SU-DHL-6 (cell line): ENCODE data around the gene P3H1.

Experiments
- H2AFZ ChIP-seq: fragments of 200-600 bp; sonication (generic); 2 replicates; pipeline ENCODE4 v1.6.1; 2014; ENCODE audit warnings: low read depth, mild to moderate bottlenecking, moderate library complexity, mixed read lengths, antibody characterized with exemption, low read length; ENCODE audit not compliant: severe bottlenecking
- H3F3A ChIP-seq: fragments of 200-600 bp; shearing (Covaris generic); 2 replicates; pipeline ENCODE4 v1.6.0; 2016; ENCODE audit warnings: antibody characterized with exemption, mild to moderate bottlenecking; ENCODE audit not compliant: insufficient read depth
- H3K27ac ChIP-seq: fragments of 200-600 bp; sonication (generic); 2 replicates; pipeline ENCODE4 v1.5.1; 2016; ENCODE audit warnings: low read depth, mild to moderate bottlenecking, low read length, moderate library complexity, mixed read lengths
- H3K27me3 ChIP-seq: fragments of 200-600 bp; sonication (generic), shearing (Covaris generic); 2 replicates; pipeline ENCODE4 v1.6.0; 2014; ENCODE audit warnings: mild to moderate bottlenecking, low read length
- H3K36me3 ChIP-seq: fragments of 200-600 bp; sonication (generic); 2 replicates; pipeline ENCODE4 v1.6.1; 2014; ENCODE audit warnings: mild to moderate bottlenecking, low read length, mixed read lengths
- H3K4me2 ChIP-seq: fragments of 300-600, 200-600 bp; shearing (Covaris generic), sonication (generic); 2 replicates; pipeline ENCODE4 v1.6.0; 2014; ENCODE audit warnings: low read length, low read depth, mild to moderate bottlenecking; ENCODE audit not compliant: poor library complexity, severe bottlenecking
- H3K4me3 ChIP-seq: fragments of 200-600 bp; sonication (generic); 2 replicates; pipeline ENCODE4 v1.5.1; 2014; ENCODE audit warnings: antibody characterized with exemption, low read length, mild to moderate bottlenecking, mixed read lengths; ENCODE audit not compliant: insufficient read depth, poor library complexity, severe bottlenecking
- H3K79me2 ChIP-seq: fragments of 200-600 bp; sonication (generic); 2 replicates; pipeline ENCODE4 v1.6.1; 2014; ENCODE audit warnings: mild to moderate bottlenecking, low read length, moderate library complexity; ENCODE audit not compliant: insufficient read depth
- H3K9ac ChIP-seq: fragments of 200-600 bp; sonication (generic); 2 replicates; pipeline ENCODE4 v1.7.0; 2014; ENCODE audit warnings: mild to moderate bottlenecking, low read length
- H3K9me2 ChIP-seq: fragments of 200-600 bp; sonication (generic); replicated peaks from 2 replicates; pipeline ENCODE4 v1.6.1; 2014; ENCODE audit warnings: low read length; ENCODE audit not compliant: insufficient read depth
- H3K9me3 ChIP-seq: fragments of 200-600 bp; sonication (generic); 2 replicates; pipeline ENCODE4 v1.6.1; 2014; ENCODE audit warnings: low read length, mixed read lengths; ENCODE audit not compliant: insufficient read depth
- H4K20me1 ChIP-seq: fragments of 200-600 bp; sonication (generic); 2 replicates; pipeline ENCODE4 v1.6.1; 2014; ENCODE audit warnings: low read depth, mild to moderate bottlenecking, antibody characterized with exemption, low read length, moderate library complexity, mixed read lengths
- CTCF ChIP-seq: fragments of 200-600 bp; sonication (generic); IDR thresholded peaks from one replicate; pipeline ENCODE4 v1.5.1; 2017; ENCODE audit warnings: antibody characterized with exemption, mild to moderate bottlenecking, low read length, moderate library complexity; ENCODE audit not compliant: insufficient read depth, poor library complexity, severe bottlenecking
- EZH2phosphoT487 ChIP-seq: fragments of 200-600 bp; sonication (generic), shearing (Covaris generic); conservative IDR thresholded peaks from 2 replicates; pipeline ENCODE4 v1.6.1; 2018; ENCODE audit warnings: mild to moderate bottlenecking, antibody characterized with exemption, low read length, moderate library complexity, mixed read lengths

The P3H1 gene

GRCh38 chr1:42748021-42748420 lies 18.8 kb downstream of the P3H1 start:
- H3K4me3 ChIP-seq = no peak overlapping the region
- H3F3A ChIP-seq = no peaks in the 10 kb centered on the region
- no peaks in the 10 kb centered on the region for H3K9me3 ChIP-seq
- H2AFZ ChIP-seq = no peak overlapping the region
- H3K27ac ChIP-seq = no peak overlapping the region
- no peaks in the 10 kb centered on the region for H4K20me1 ChIP-seq
- H3K27me3 ChIP-seq = no peaks in the 10 kb centered on the region
- no peak overlapping the region for H3K9ac ChIP-seq
- no peaks in the 10 kb centered on the region for H3K79me2 ChIP-seq
- H3K9me2 ChIP-seq = no peaks in the 10 kb centered on the region
- H3K36me3 ChIP-seq = 0 out of 2 replicates have a peak, but pooled peaks cover 5% of the 10 kb centered on the region
- H3K4me2 ChIP-seq = no peak overlapping the region
- TF ChIP-seq CTCF (no peak), EZH2phosphoT487 (no peak)

GRCh38 chr1:42747125-42747524 lies 19.7 kb downstream of the P3H1 start:
- H3K27me3 ChIP-seq = no peaks in the 10 kb centered on the region
- no peak overlapping the region for H3K9ac ChIP-seq
- H3K27ac ChIP-seq = no peak overlapping the region
- TF ChIP-seq CTCF (peak; percentile 30), EZH2phosphoT487 (no peak)
- no peaks in the 10 kb centered on the region for H3K9me3 ChIP-seq
- no peak overlapping the region for H3K4me3 ChIP-seq
- H3K36me3 ChIP-seq = 0 out of 2 replicates have a peak, but pooled peaks cover 2% of the 10 kb centered on the region
- no peak overlapping the region for H3K4me2 ChIP-seq
- no peak overlapping the region for H2AFZ ChIP-seq
- no peaks in the 10 kb centered on the region for H3K79me2 ChIP-seq
- no peaks in the 10 kb centered on the region for H3K9me2 ChIP-seq
- no peaks in the 10 kb centered on the region for H3F3A ChIP-seq
- H4K20me1 ChIP-seq = no peaks in the 10 kb centered on the region

- no peaks in the 10 kb centered on the region for H3K27me3 ChIP-seq
- H3K4me3 ChIP-seq = no peak overlapping the region
- H3K27ac ChIP-seq = no peak overlapping the region
- H3K9me2 ChIP-seq = no peaks in the 10 kb centered on the region
- no peak overlapping the region for H2AFZ ChIP-seq
- H3K9ac ChIP-seq = no peak overlapping the region
- no peaks in the 10 kb centered on the region for H3K36me3 ChIP-seq
- H3K79me2 ChIP-seq = no peaks in the 10 kb centered on the region
- H3K4me2 ChIP-seq = no peak overlapping the region
- H4K20me1 ChIP-seq = no peaks in the 10 kb centered on the region
- no peaks in the 10 kb centered on the region for H3F3A ChIP-seq
- H3K9me3 ChIP-seq = no peaks in the 10 kb centered on the region
- TF ChIP-seq EZH2phosphoT487 = no peak
- no peak for TF ChIP-seq CTCF
Observed at GRCh38 chr1:42746436-42747105, 20.3 kb downstream of the P3H1 start.
